Pancreas (tissue), 10 donors: ENCODE data around the gene NAXE. TPM values are rescaled to one million over a fixed set of nuclear protein-coding genes. Genes with fewer than 3 reads are reported as not detected.
A peak's percentile ranks its signal among the peaks of the same experiment; 100 is the strongest.

ENCODE experiments used
- ATAC-seq, 4 donors: fragments of 200-7000 bp; cut with Tn5 transposase; one replicate each; pipeline versions ENCODE4 v1.8.0 to v1.9.1; 2020; ENCODE audit warnings: mild to moderate bottlenecking in 4 of 4, moderate library complexity in 4 of 4
- DNase-seq, 6 donors: peaks; one replicate each; pipeline ENCODE4 v3.0.0-alpha.2; 2020
- FAIRE-seq: peaks from 2 replicates; lab custom pipeline; 2012; peaks lifted over from hg19 to GRCh38; lab: Jason Lieb, UNC
- H3K27ac ChIP-seq, 4 donors: fragments of 200-600 bp; sonication (generic); 1 replicate in 3 of 4; 2 replicates in 1 of 4; pipeline versions ENCODE4 v1.5.0 to v1.8.0; 2020
- H3K27me3 ChIP-seq, 4 donors: fragments of 200-600 bp; one replicate each; pipeline ENCODE4 v1.8.0; 2021
- H3K36me3 ChIP-seq, 3 donors: fragments of 200-600 bp; sonication (generic) in 1 of 3; one replicate each; pipeline versions ENCODE4 v1.5.0 to v1.8.0; 2020 to 2021
- H3K4me1 ChIP-seq, 3 donors: fragments of 200-600 bp; one replicate each; pipeline ENCODE4 v1.8.0; 2021
- H3K4me3 ChIP-seq, 4 donors: fragments of 200-600 bp; sonication (generic) in 2 of 4; one replicate each; pipeline versions ENCODE4 v1.5.0 to v1.8.0; 2020 to 2021
- H3K9me3 ChIP-seq, 4 donors: fragments of 200-600 bp; one replicate each; pipeline ENCODE4 v1.8.0; 2021
- WGBS, 2 donors: extraction: QIAGEN DNeasy Blood & Tissue Kit; methylation state at CpG; one replicate each; pipeline ENCODE4 v1.1.7; 2013; 5-methylcytosine and 5-hydroxymethylcytosine counted together
- intact Hi-C, 3 donors: fragments of 100-400 bp; cut with DNase I; formaldehyde crosslinking; loops; one replicate each; pipeline versions ENCODE4 v1.11.1 to v1.14.2; 2022
- polyA plus RNA-seq, 2 donors: library from polyadenylated mRNA; stranded (reverse); fragments of 200-250 nt; gene quantifications; one replicate each; pipeline ENCODE4 v1.2.3, GENCODE V29; 2013
- total RNA-seq, 6 donors: library from RNA; stranded (reverse); fragmentation: NEBNext Ultra II Directional in 4 of 6; extraction: Animal tissue kit (Norgen Biotek cat#: 25700) in 4 of 6; gene quantifications; one replicate each; pipeline versions ENCODE4 v1.2.1 to v1.2.4, GENCODE V29; 2021 to 2023
- TF ChIP-seq, protein P1 (sequence below), 4 donors: fragments of 200-600 bp; sonication (generic) in 3 of 4; IDR thresholded peaks; one replicate each; pipeline versions ENCODE4 v1.5.0 to v1.8.0; 2021; ENCODE audit warnings: antibody characterized with exemption in 4 of 4
- donor health status: healthy with polysubstance abuse.
- donor health status: DM: no; HTN: no; CAD: no; lungs with moderate emphysema.
- donor health status: DM: no; HTN: no; CAD: no.
- donor health status: control.
- donor health status: control.
- donor health status: Bipolar disorder and iron deficiency.
- donor health status: DM: yes; HTN: yes; CAD: no.
- donor health status: DM: no; HTN: no; CAD: no.
- donor health status: DM: no; HTN: no; CAD: no.
- donor health status: DM: yes; HTN: yes; CAD: no.

Gene NAXE
- total and polyA plus RNA-seq, 8 donors, result 23.9 to 60.4 (median 36.1) TPM

DNA sequence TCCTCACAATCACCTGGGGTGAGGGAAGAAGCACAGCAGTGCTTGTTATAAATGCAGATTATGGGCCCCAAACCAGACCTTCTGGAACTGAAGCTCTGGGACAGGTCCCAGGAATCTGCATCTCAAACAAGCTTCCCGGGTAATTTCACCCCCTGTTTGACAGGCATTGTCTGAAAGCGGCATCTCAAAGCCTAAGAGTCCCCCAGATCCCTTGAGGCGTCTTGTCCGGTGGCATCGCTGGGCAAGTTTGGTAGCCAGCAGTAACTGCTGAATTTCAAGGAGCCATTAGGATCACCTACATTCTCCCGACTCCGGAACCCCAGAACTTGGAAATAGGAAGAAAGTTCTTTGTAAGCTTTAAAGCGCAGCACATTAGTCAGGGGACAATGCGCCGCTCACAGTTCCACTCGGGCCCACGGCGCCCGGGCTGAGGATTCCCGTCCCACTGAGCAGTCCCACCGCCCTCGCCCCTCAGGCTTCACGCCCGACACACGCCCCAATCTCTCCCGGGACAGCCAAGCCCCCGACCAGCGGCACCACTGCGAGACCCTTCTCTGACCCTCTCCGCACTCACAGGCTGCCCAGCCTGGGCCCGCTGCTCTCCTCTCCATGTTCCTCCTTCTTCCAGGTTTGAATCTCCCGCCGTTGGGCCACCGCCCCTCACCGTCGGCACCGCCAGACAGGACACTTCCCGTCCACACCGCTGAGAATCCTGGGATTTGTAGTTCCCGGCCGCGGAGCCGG, 19.5 kb upstream of the NAXE start, which contains the start of gene IQGAP3:
TSS of gene IQGAP3 (minus strand) at position 647 of the 744 bp plus-strand sequence. CDS start at position 611, 36 bp downstream.
- DNase-seq (peak; percentile 89 to 94 (median 90)), FAIRE-seq (no peak), ATAC-seq (peak; percentile 98 to 99 (median 99))
- H3K9me3 ChIP-seq, result no peaks in the 10 kb centered on the region
- no peak within 1 kb of the TSS for H3K27ac ChIP-seq
- H3K4me3 ChIP-seq, result peak within 1 kb of the TSS in 2 of 4 donors; percentile 11 to 48
- 1% methylated on average over 38 of the region's 38 CpGs for WGBS, 2 donors
- no peaks in the 10 kb centered on the region for H3K36me3 ChIP-seq
- TF ChIP-seq, protein P1, sequence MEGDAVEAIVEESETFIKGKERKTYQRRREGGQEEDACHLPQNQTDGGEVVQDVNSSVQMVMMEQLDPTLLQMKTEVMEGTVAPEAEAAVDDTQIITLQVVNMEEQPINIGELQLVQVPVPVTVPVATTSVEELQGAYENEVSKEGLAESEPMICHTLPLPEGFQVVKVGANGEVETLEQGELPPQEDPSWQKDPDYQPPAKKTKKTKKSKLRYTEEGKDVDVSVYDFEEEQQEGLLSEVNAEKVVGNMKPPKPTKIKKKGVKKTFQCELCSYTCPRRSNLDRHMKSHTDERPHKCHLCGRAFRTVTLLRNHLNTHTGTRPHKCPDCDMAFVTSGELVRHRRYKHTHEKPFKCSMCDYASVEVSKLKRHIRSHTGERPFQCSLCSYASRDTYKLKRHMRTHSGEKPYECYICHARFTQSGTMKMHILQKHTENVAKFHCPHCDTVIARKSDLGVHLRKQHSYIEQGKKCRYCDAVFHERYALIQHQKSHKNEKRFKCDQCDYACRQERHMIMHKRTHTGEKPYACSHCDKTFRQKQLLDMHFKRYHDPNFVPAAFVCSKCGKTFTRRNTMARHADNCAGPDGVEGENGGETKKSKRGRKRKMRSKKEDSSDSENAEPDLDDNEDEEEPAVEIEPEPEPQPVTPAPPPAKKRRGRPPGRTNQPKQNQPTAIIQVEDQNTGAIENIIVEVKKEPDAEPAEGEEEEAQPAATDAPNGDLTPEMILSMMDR (IDR thresholded peaks at IDR 0.05), result no peak
- H3K27me3 ChIP-seq, result no peaks in the 10 kb centered on the region
- peaks cover 0 to 9% (median 3%) of the 10 kb centered on the region in 3 donors for H3K4me1 ChIP-seq
- intact Hi-C loops, result no loop called here

DNA sequence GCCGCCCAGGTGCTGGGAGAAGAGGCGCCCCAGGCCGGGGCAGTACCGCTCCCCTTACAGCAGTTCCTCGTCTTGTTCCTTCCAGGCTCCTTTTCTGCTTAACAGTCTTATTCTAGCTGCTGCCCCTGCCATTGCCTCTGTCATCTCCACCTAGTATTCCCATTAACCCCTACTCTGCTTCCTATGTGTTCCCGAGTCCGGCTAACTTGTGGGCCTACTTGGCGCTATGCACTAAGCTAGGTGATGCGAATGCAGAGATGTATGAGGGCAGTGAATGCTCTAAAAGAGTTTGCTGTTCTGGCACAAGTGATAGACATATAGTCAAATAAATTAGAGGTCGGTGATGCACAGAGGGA, 18.9 kb upstream of the NAXE start:
- no peak for DNase-seq
- H3K4me1 ChIP-seq, result peaks cover 0 to 9% (median 3%) of the 10 kb centered on the region in 3 donors
- peak in 1 of 4 donors; percentile 8 for ATAC-seq
- WGBS, 2 donors, result 33 to 36% methylated on average over 9 to 10 of the region's 10 CpGs
- H3K9me3 ChIP-seq, result no peaks in the 10 kb centered on the region
- no peaks in the 10 kb centered on the region for H3K27me3 ChIP-seq
- TF ChIP-seq, protein P1 (IDR thresholded peaks at IDR 0.05), result no peak
- no peak overlapping the region for H3K27ac ChIP-seq
- no peak for FAIRE-seq
- intact Hi-C loops, result no loop called here
- H3K36me3 ChIP-seq, result no peaks in the 10 kb centered on the region
- peak overlapping the region in 1 of 4 donors; percentile 48 for H3K4me3 ChIP-seq

DNA sequence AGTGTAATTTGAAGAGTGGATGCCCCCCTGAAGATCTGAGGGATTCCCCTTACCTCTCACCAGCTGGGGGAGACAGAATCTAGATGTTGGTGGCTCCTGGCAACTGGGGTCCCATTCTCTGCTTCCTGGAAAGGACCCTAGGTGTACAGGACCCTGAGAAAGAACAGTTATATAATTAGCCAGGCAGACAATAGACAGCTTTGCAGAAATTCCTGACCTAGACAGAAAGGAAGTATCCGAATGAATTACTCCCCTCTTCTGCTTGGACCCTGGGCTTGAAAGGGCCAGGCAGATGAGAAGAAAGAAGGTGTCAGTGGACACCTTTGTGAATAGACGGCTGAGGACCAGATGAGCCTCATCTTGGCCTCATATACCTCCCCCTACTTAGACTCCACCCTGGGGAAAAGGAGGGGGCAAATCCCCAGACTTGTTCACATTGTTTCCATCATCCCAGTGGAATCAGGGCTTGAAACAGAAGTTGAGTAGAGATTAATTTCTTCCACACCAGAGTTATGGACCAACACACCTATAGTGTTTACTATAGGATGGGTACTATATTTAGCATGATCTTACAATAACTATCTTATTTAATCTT, 17.4 kb upstream of the NAXE start:
- FAIRE-seq (no peak), DNase-seq (peak in 1 of 6 donors; percentile 1)

DNA sequence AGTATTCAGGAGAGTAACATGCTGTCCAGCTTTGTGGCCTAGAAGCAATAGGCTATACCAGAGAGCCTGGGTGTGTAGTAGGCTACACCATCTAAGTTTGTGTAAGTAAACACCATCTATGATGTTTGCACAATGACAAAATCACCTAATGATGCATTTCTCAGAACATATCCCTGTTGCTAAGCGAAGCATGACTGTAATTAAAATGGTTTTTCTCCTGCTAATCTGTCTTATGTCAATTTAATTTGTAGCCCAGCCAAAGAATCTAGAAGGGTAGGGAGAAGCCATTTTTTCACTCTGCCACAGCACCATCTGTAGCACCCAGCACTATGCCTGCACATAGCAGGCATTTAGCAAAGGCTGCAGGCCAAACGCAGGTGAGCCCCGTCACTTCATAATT, 14.0 kb upstream of the NAXE start:
- Histone ChIP-seq H3K27me3 (no peaks in the 10 kb centered on the region), H3K4me3 (no peak overlapping the region), H3K27ac (no peak overlapping the region), H3K36me3 (no peaks in the 10 kb centered on the region), H3K9me3 (no peaks in the 10 kb centered on the region), H3K4me1 (peaks cover 0 to 1% (median 0%) of the 10 kb centered on the region in 3 donors)
- WGBS, 2 donors, result 83 to 85% methylated on average over 3 of the region's 3 CpGs
- ATAC-seq, result peak in 3 of 4 donors; percentile 22 to 75 (median 64)
- intact Hi-C loops, result no loop called here
- no peak for FAIRE-seq
- TF ChIP-seq, protein P1 (IDR thresholded peaks at IDR 0.05), result no peak
- no peak for DNase-seq

More for the DNA sequence above, 17.4 kb upstream of the NAXE start:
- H3K9me3 ChIP-seq, result no peaks in the 10 kb centered on the region
- no peak overlapping the region for H3K27ac ChIP-seq
- no peak overlapping the region for H3K4me3 ChIP-seq
- intact Hi-C loops, result no loop called here
- ATAC-seq, result no peak
- peaks cover 0 to 9% (median 3%) of the 10 kb centered on the region in 3 donors for H3K4me1 ChIP-seq
- TF ChIP-seq, protein P1 (IDR thresholded peaks at IDR 0.05), result no peak
- no peaks in the 10 kb centered on the region for H3K36me3 ChIP-seq
- WGBS, 2 donors, result 40 to 41% methylated on average over 2 of the region's 2 CpGs
- no peaks in the 10 kb centered on the region for H3K27me3 ChIP-seq
